H9 (cell line): ENCODE measurements around the gene FHIT. TPM values are rescaled to one million over a fixed set of nuclear protein-coding genes. Genes with fewer than 3 reads are reported as not detected.

Experiments used
- DNase-seq: peaks from one replicate; pipeline ENCODE4 v3.0.0-alpha.2; 2017
- H2AFZ ChIP-seq: one replicate; pipeline ENCODE4 v1.6.1; 2013; ENCODE audit warnings: mild to moderate bottlenecking, low read length, control low read depth, moderate library complexity
- H2AK5ac ChIP-seq: 2 replicates; pipeline ENCODE4 v1.6.1; 2013; ENCODE audit warnings: low read length, control low read depth, mixed read lengths; ENCODE audit not compliant: insufficient read length
- H2BK120ac ChIP-seq: one replicate; pipeline ENCODE4 v1.6.1; 2013; ENCODE audit warnings: low read depth, mild to moderate bottlenecking, low read length, control low read depth, inconsistent platforms; ENCODE audit not compliant: poor library complexity, severe bottlenecking
- H2BK12ac ChIP-seq: 2 replicates; pipeline ENCODE4 v1.6.1; 2013; ENCODE audit warnings: low read length, control low read depth, mixed read lengths, low read depth; ENCODE audit not compliant: insufficient read length
- H2BK15ac ChIP-seq: 2 replicates; pipeline ENCODE4 v1.6.1; 2013; ENCODE audit warnings: low read depth, low read length, control low read depth
- H2BK20ac ChIP-seq: one replicate; pipeline ENCODE4 v1.6.1; 2013; ENCODE audit warnings: low read depth, mild to moderate bottlenecking, low read length, control low read depth, inconsistent platforms; ENCODE audit not compliant: poor library complexity, severe bottlenecking
- H2BK5ac ChIP-seq: 2 replicates; pipeline ENCODE4 v1.6.1; 2013; ENCODE audit warnings: low read length, control low read depth, mixed read lengths; ENCODE audit not compliant: insufficient read length
- H3K14ac ChIP-seq: 2 replicates; pipeline ENCODE4 v1.6.1; 2013; ENCODE audit warnings: low read length, control low read depth; ENCODE audit not compliant: insufficient read depth
- H3K18ac ChIP-seq: 2 replicates; pipeline ENCODE4 v1.6.1; 2013; ENCODE audit warnings: low read depth, mild to moderate bottlenecking, mixed read lengths, low read length, control low read depth; ENCODE audit not compliant: insufficient read length
- H3K23ac ChIP-seq: 2 replicates; pipeline ENCODE4 v1.6.1; 2013; ENCODE audit warnings: low read length, control low read depth, mixed read lengths, low read depth; ENCODE audit not compliant: insufficient read length
- H3K23me2 ChIP-seq: 2 replicates; pipeline ENCODE4 v1.6.1; 2013; ENCODE audit warnings: low read depth, mild to moderate bottlenecking, mixed read lengths, low read length, control low read depth; ENCODE audit not compliant: insufficient read length, poor library complexity, severe bottlenecking
- H3K27ac ChIP-seq: 2 replicates; pipeline ENCODE4 v1.5.1; 2013; ENCODE audit warnings: low read length, control low read depth, mixed read lengths, low read depth; ENCODE audit not compliant: insufficient read length
- H3K27me3 ChIP-seq: 2 replicates; pipeline ENCODE4 v1.6.1; 2013; ENCODE audit warnings: low read length, control low read depth, inconsistent platforms; ENCODE audit not compliant: insufficient read depth
- H3K4ac ChIP-seq: 2 replicates; pipeline ENCODE4 v1.6.1; 2013; ENCODE audit warnings: low read depth, mild to moderate bottlenecking, control low read depth, inconsistent platforms, low read length, moderate library complexity
- H3K4me1 ChIP-seq: 2 replicates; pipeline ENCODE4 v1.6.1; 2013; ENCODE audit warnings: low read length, control low read depth, inconsistent platforms; ENCODE audit not compliant: insufficient read depth
- H3K4me2 ChIP-seq: 2 replicates; pipeline ENCODE4 v1.6.1; 2013; ENCODE audit warnings: low read length, control low read depth, mixed read lengths; ENCODE audit not compliant: insufficient read length, insufficient read depth
- H3K56ac ChIP-seq: 2 replicates; pipeline ENCODE4 v1.6.1; 2013; ENCODE audit warnings: low read depth, mild to moderate bottlenecking, mixed read lengths, low read length, control low read depth; ENCODE audit not compliant: insufficient read length
- H3K79me1 ChIP-seq: 2 replicates; pipeline ENCODE4 v1.6.1; 2013; ENCODE audit warnings: low read depth, mild to moderate bottlenecking, moderate library complexity, low read length, control low read depth, inconsistent platforms; ENCODE audit not compliant: insufficient read depth, poor library complexity, severe bottlenecking
- H3K79me2 ChIP-seq: 2 replicates; pipeline ENCODE4 v1.6.1; 2013; ENCODE audit warnings: low read length, control low read depth, inconsistent platforms; ENCODE audit not compliant: insufficient read depth
- H3K9ac ChIP-seq: 2 replicates; pipeline ENCODE4 v1.6.1; 2013; ENCODE audit warnings: low read length, control low read depth, mixed read lengths; ENCODE audit not compliant: insufficient read length; ENCODE audit errors: extremely low read depth
- H3K9me3 ChIP-seq: one replicate; pipeline ENCODE4 v1.6.1; 2013; ENCODE audit warnings: low read depth, low read length, inconsistent platforms; ENCODE audit not compliant: control insufficient read depth
- H3T11ph ChIP-seq: one replicate; pipeline ENCODE4 v1.6.1; 2013; ENCODE audit warnings: mild to moderate bottlenecking, low read length, control low read depth, inconsistent platforms
- H4K20me1 ChIP-seq: one replicate; pipeline ENCODE4 v1.6.1; 2013; ENCODE audit not compliant: control insufficient read depth, insufficient read length, insufficient read depth
- H4K5ac ChIP-seq: 2 replicates; pipeline ENCODE4 v1.6.1; 2013; ENCODE audit warnings: low read depth, mild to moderate bottlenecking, mixed read lengths, low read length, control low read depth; ENCODE audit not compliant: insufficient read length
- H4K8ac ChIP-seq: replicated peaks from 2 replicates; pipeline ENCODE4 v1.6.1; 2013; ENCODE audit warnings: low read length, control low read depth, mixed read lengths, low read depth; ENCODE audit not compliant: insufficient read length
- H4K91ac ChIP-seq: 2 replicates; pipeline ENCODE4 v1.6.1; 2013; ENCODE audit warnings: low read depth, mild to moderate bottlenecking, moderate library complexity, mixed read lengths, low read length, control low read depth; ENCODE audit not compliant: insufficient read length
- H3K27ac Mint-ChIP-seq, 3 experiments: 2 replicates in 2 of 3; 3 replicates in 1 of 3; pipeline ENCODE4 v1.8.0; 2020 to 2021; ENCODE audit warnings: mixed read lengths in 3 of 3, mild to moderate bottlenecking in 1 of 3, moderate library complexity in 1 of 3
- H3K27me3 Mint-ChIP-seq: 2 replicates; pipeline ENCODE4 v1.8.0; 2021; ENCODE audit warnings: low read depth, mild to moderate bottlenecking, moderate library complexity, mixed read lengths
- H3K36me3 Mint-ChIP-seq, 3 experiments: 2 replicates in 2 of 3; 3 replicates in 1 of 3; pipeline ENCODE4 v1.8.0; 2020 to 2021; ENCODE audit warnings: low read depth in 3 of 3, mixed read lengths in 3 of 3; ENCODE audit not compliant: insufficient read depth in 1 of 3
- H3K4me1 Mint-ChIP-seq, 2 experiments: 2 replicates each; pipeline ENCODE4 v1.8.0; 2020; ENCODE audit warnings: mixed read lengths in 2 of 2
- H3K4me3 Mint-ChIP-seq, 2 experiments: 2 replicates in 1 of 2; 3 replicates in 1 of 2; pipeline ENCODE4 v1.8.0; 2020 to 2021; ENCODE audit warnings: mild to moderate bottlenecking in 2 of 2, mixed read lengths in 2 of 2, moderate library complexity in 1 of 2
- H3K9me3 Mint-ChIP-seq, 2 experiments: 2 replicates in 1 of 2; 3 replicates in 1 of 2; pipeline ENCODE4 v1.8.0; 2020; ENCODE audit warnings: mild to moderate bottlenecking in 2 of 2, mixed read lengths in 2 of 2, moderate library complexity in 1 of 2
- CTCF ChIP-seq: fragments of 200-600 bp; sonication (generic); conservative IDR thresholded peaks from 3 replicates; pipeline ENCODE4 v1.8.0; 2021; ENCODE audit warnings: antibody characterized with exemption, mild to moderate bottlenecking
- WGBS: extraction: QIAGEN DNeasy Blood & Tissue Kit; methylation state at CpG from one replicate; pipeline ENCODE4 v1.1.7; 2013; ENCODE audit warnings: missing lambda C conversion rate, low lambda C conversion rate, mixed read lengths; ENCODE audit not compliant: insufficient read length; ENCODE audit errors: extremely low coverage; 5-methylcytosine and 5-hydroxymethylcytosine counted together
- total RNA-seq: library from RNA; stranded (reverse); gene quantifications from 2 replicates; pipeline ENCODE4 v1.2.1, GENCODE V29; 2021

Gene FHIT
- total RNA-seq, 1 experiment from 2014 or later: 3.0 TPM

DNA sequence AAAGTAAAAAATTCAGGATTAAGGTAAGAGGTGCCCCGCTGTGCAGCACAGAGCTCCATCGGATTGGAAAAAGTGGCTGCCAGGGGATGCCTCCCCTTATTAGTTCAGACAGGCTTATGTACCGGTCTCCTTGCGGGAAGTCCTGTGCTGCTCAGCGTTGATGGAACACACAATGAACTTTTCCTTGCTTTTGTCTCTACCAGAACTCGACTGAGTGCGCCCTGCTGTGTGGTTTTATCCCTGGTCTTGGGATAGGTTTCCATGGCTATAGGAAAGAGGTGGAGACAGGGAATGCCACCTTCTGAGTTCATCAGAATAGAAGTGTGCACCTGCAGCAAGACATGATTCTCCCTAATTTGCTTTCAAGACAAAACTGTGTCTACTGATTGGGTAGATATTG is 1455.5 kb downstream of the FHIT start:
- H3K27me3 Mint-ChIP-seq: no peaks in the 10 kb centered on the region
- H3K9me3 Mint-ChIP-seq: no peaks in the 10 kb centered on the region
- Histone ChIP-seq H3K27me3 (no peaks in the 10 kb centered on the region), H3K79me2 (no peaks in the 10 kb centered on the region), H3K4me2 (no peak overlapping the region), H3K4me1 (no peaks in the 10 kb centered on the region), H3K23me2 (no peaks in the 10 kb centered on the region), H4K5ac (no peak overlapping the region), H4K20me1 (no peaks in the 10 kb centered on the region), H2AK5ac (no peak overlapping the region), H3K14ac (no peak overlapping the region), H3K79me1 (no peaks in the 10 kb centered on the region), H2AFZ (no peak overlapping the region), H4K8ac (no peak overlapping the region), H3K4ac (no peak overlapping the region), H2BK120ac (no peak overlapping the region), H2BK5ac (no peak overlapping the region), H3K18ac (no peak overlapping the region), H2BK12ac (no peak overlapping the region), H2BK15ac (no peak overlapping the region), H2BK20ac (no peak overlapping the region), H3T11ph (no peak overlapping the region), H3K9me3 (no peaks in the 10 kb centered on the region), H4K91ac (no peak overlapping the region), H3K23ac (no peak overlapping the region), H3K27ac (no peak overlapping the region), H3K56ac (no peak overlapping the region), H3K9ac (no peak overlapping the region)
- peaks cover 0 to 2% (median 0%) of the 10 kb centered on the region in 3 experiments; a peak in 1 of 7 replicates for H3K36me3 Mint-ChIP-seq
- H3K4me1 Mint-ChIP-seq: peaks cover 3 to 6% of the 10 kb centered on the region in 2 experiments; a peak in 3 of 4 replicates
- no peak overlapping the region for H3K4me3 Mint-ChIP-seq
- WGBS: no CpG with 5 or more reads among the region's 7 CpGs
- no peak for TF ChIP-seq CTCF
- no peak overlapping the region for H3K27ac Mint-ChIP-seq
- no peak for DNase-seq
